Calu3 (cell line): Measurements from ENCODE around the gene GNG8. TPM values are rescaled to one million over a fixed set of nuclear protein-coding genes. Genes with fewer than 3 reads are reported as not detected.

Source experiments
- BruUV-seq: library from RNA; stranded (reverse); fragments of 400-500 nt; replicated peaks from 2 replicates; lab custom pipeline; 2021; lab: Mats Ljungman, UMichigan
- CTCF ChIA-PET: fragments of 300-600 bp; sonication (Branson Sonifier 250); formaldehyde crosslinking; loops from one replicate; lab custom pipeline; 2022; ENCODE audit warnings: antibody characterized with exemption; lab: Charles Lee
- DNase-seq: peaks from one replicate; pipeline ENCODE4 v3.0.0; 2022
- H3K27ac Mint-ChIP-seq: one replicate; pipeline ENCODE4 v1.8.0; 2022; ENCODE audit warnings: mixed read lengths; ENCODE audit not compliant: unreplicated experiment
- H3K27me3 Mint-ChIP-seq: one replicate; pipeline ENCODE4 v1.8.0; 2022; ENCODE audit warnings: mixed read lengths; ENCODE audit not compliant: unreplicated experiment
- H3K36me3 Mint-ChIP-seq: one replicate; pipeline ENCODE4 v1.8.0; 2022; ENCODE audit warnings: mild to moderate bottlenecking, moderate library complexity, mixed read lengths; ENCODE audit not compliant: insufficient read depth, unreplicated experiment
- H3K4me1 Mint-ChIP-seq: one replicate; pipeline ENCODE4 v1.8.0; 2022; ENCODE audit warnings: mild to moderate bottlenecking, low read depth, mixed read lengths; ENCODE audit not compliant: unreplicated experiment
- H3K4me3 Mint-ChIP-seq: one replicate; pipeline ENCODE4 v1.8.0; 2022; ENCODE audit warnings: mild to moderate bottlenecking, low read depth, moderate library complexity, mixed read lengths; ENCODE audit not compliant: unreplicated experiment
- H3K9me3 Mint-ChIP-seq: one replicate; pipeline ENCODE4 v1.8.0; 2022; ENCODE audit warnings: low read depth, mixed read lengths; ENCODE audit not compliant: unreplicated experiment
- CTCF ChIP-seq: fragments of 200-600 bp; IDR thresholded peaks from one replicate; pipeline ENCODE4 v1.8.0; 2022; ENCODE audit warnings: antibody characterized with exemption; ENCODE audit not compliant: unreplicated experiment
- intact Hi-C: fragments of 100-400 bp; cut with micrococcal nuclease; formaldehyde crosslinking; loops from one replicate; pipeline ENCODE4 v1.10.0; 2022; ENCODE audit not compliant: unreplicated experiment
- total RNA-seq: library from RNA; stranded (reverse); gene quantifications from 2 replicates; pipeline ENCODE4 v1.2.3, GENCODE V29; 2022

GNG8 gene
- total RNA-seq, 1 experiment from 2014 or later: not detected

DNA sequence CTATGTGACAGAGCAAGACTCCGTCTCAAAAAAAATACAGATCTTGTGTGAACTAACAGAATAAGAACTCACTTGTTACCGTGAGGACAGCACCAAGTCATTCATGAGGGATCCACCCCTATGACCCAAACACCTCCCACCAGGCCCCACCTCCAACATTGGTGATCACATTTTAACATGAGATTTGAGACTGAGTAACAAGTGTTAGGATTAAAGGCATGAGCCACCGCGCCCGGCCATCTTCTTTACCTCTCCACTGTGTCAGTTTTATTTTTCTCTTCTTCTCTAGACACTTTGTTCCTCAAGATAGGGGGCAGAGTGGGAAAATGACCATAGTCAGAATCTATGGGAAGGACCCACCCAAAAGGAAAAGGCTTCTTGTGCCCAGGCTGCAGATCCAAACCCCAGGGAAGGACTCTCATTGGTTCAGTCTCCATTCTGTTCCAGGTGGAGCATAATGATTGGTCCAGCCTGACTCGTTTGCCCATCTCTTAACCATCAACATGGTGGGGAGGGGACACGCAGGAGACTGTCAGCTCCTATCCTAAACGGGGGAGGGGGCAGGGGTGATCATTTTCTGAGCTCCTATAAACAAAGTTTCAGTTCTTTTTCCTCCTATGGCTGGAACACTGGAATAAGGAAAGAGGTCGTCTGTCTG is 36.2 kb downstream of the GNG8 start:
- CTCF ChIA-PET: interaction anchor here (0.6 to 3.2 kb wide), 6 partner anchors 14 to 61 kb away, joined by 3 to 21 read pairs (median 5); partner anchors contain the start of gene DACT3
- no TSS peak for BruUV-seq
- Mint-ChIP-seq H3K9me3 (no peaks in the 10 kb centered on the region), H3K36me3 (peaks cover 40% of the 10 kb centered on the region), H3K27me3 (no peaks in the 10 kb centered on the region), H3K4me3 (peak overlapping the region; percentile 98), H3K4me1 (peaks cover 23% of the 10 kb centered on the region), H3K27ac (peak overlapping the region; percentile 100)
- intact Hi-C loops: no loop called here
- no peak for TF ChIP-seq CTCF
- no peak for DNase-seq

DNA sequence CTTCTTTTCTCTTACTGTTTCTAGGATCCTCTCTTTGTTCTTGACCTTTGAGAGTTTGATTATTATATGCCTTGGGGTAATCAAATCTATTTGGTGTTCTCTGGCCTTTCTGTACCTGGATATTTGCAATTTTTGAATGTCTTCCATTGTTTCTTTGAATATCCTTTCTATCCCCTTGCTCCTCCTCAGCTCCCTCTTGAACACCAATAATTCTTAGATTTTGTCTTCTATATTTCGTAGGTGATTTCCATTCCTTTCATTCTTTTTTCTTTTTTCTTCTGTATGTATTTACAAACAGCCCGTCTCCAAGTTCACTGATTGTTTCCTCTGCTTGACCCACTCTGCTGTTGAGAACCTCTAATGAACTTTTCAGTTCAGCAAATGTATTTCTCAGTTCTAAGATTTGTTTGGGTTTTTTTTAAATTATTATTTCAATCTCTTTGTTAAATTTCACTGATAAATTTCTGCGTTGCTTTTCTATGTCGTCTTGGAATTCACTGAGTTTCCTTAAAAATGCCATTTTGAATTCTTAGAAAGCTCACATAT is 37.6 kb downstream of the GNG8 start:
- intact Hi-C loops: no loop called here
- peaks cover 40% of the 10 kb centered on the region for H3K36me3 Mint-ChIP-seq

GRCh38 chr19:46596008-46596407 is 40.0 kb downstream of the GNG8 start:
- no peak for TF ChIP-seq CTCF
- CTCF ChIA-PET: interaction anchor here (0.7 to 1.5 kb wide), 2 partner anchors 11 to 59 kb away, joined by 3 to 5 read pairs; no protein-coding TSS in a partner anchor
- intact Hi-C loops: no loop called here
- no peak for DNase-seq
- H3K27ac Mint-ChIP-seq: no peak overlapping the region
- BruUV-seq: no TSS peak
- no peak overlapping the region for H3K4me3 Mint-ChIP-seq
- H3K9me3 Mint-ChIP-seq: no peaks in the 10 kb centered on the region
- peaks cover 5% of the 10 kb centered on the region for H3K4me1 Mint-ChIP-seq
- no peaks in the 10 kb centered on the region for H3K27me3 Mint-ChIP-seq
- H3K36me3 Mint-ChIP-seq: peaks cover 15% of the 10 kb centered on the region

More for the DNA sequence above, 37.6 kb downstream of the GNG8 start:
- Mint-ChIP-seq H3K9me3 (no peaks in the 10 kb centered on the region), H3K27ac (no peak overlapping the region), H3K4me1 (peaks cover 21% of the 10 kb centered on the region), H3K27me3 (no peaks in the 10 kb centered on the region), H3K4me3 (no peak overlapping the region)
- CTCF ChIA-PET: interaction anchor here (0.6 to 1.2 kb wide), 2 partner anchors 10 to 978 kb away, joined by 3 to 4 read pairs; no protein-coding TSS in a partner anchor
- no peak for TF ChIP-seq CTCF
- no TSS peak for BruUV-seq
- no peak for DNase-seq

GRCh38 chr19:46591870-46592269 is 44.1 kb downstream of the GNG8 start:
- Mint-ChIP-seq H3K27ac (no peak overlapping the region), H3K4me1 (no peaks in the 10 kb centered on the region), H3K27me3 (no peaks in the 10 kb centered on the region), H3K9me3 (no peaks in the 10 kb centered on the region), H3K36me3 (no peaks in the 10 kb centered on the region), H3K4me3 (no peak overlapping the region)
- DNase-seq: no peak
- CTCF ChIA-PET: no interaction called here
- BruUV-seq: no TSS peak
- intact Hi-C loops: no loop called here
- TF ChIP-seq CTCF: no peak
